Mesodermal cell (in vitro differentiated cells): ENCODE data around the gene MAP1LC3B.
"Not testable (repeated sequence)": the region's sequence is repeated elsewhere in the genome, so short reads cannot be mapped to it uniquely, and the experiment has no call there.

ENCODE experiments used
- H3K27ac ChIP-seq: 2 replicates; pipeline ENCODE4 v1.7.0; 2013; ENCODE audit warnings: mild to moderate bottlenecking, low read depth, low read length, moderate library complexity; ENCODE audit not compliant: severe bottlenecking
- H3K36me3 ChIP-seq: 2 replicates; pipeline ENCODE4 v1.7.1; 2013; ENCODE audit warnings: mild to moderate bottlenecking, low read length, moderate library complexity; ENCODE audit not compliant: control insufficient read depth, insufficient read depth
- H3K4me1 ChIP-seq: one replicate; pipeline ENCODE4 v1.7.1; 2013; ENCODE audit warnings: mild to moderate bottlenecking, low read length; ENCODE audit not compliant: insufficient read depth, control insufficient read depth, poor library complexity, severe bottlenecking
- H3K4me3 ChIP-seq: 2 replicates; pipeline ENCODE4 v1.7.0; 2013; ENCODE audit warnings: low read length, control low read depth, mild to moderate bottlenecking; ENCODE audit not compliant: insufficient read depth, poor library complexity, severe bottlenecking; ENCODE audit errors: extremely low read depth
- H3K9me3 ChIP-seq: 2 replicates; pipeline ENCODE4 v1.7.1; 2013; ENCODE audit warnings: mild to moderate bottlenecking, low read length, moderate library complexity; ENCODE audit not compliant: control insufficient read depth
- WGBS, 2 experiments: methylation state at CpG; one replicate each; pipeline ENCODE4 v1.1.5; 2013; ENCODE audit warnings: missing lambda C conversion rate in 2 of 2; ENCODE audit not compliant: insufficient coverage in 2 of 2; 5-methylcytosine and 5-hydroxymethylcytosine counted together

MAP1LC3B gene

GRCh38 chr16:87369796-87370719, 22.1 kb upstream of the MAP1LC3B start:
- no peaks in the 10 kb centered on the region for H3K9me3 ChIP-seq
- H3K36me3 ChIP-seq, result peaks cover 26% of the 10 kb centered on the region
- WGBS, 2 experiments, result 88 to 95% methylated on average over 10 of the region's 16 CpGs
- H3K4me3 ChIP-seq, result no peak overlapping the region
- H3K4me1 ChIP-seq, result no peaks in the 10 kb centered on the region
- no peak overlapping the region for H3K27ac ChIP-seq

GRCh38 chr16:87371261-87371866, 20.8 kb upstream of the MAP1LC3B start:
- peaks cover 21% of the 10 kb centered on the region for H3K36me3 ChIP-seq
- H3K9me3 ChIP-seq, result no peaks in the 10 kb centered on the region
- H3K4me3 ChIP-seq, result no peak overlapping the region
- 85 to 90% methylated on average over 17 to 18 of the region's 20 CpGs for WGBS, 2 experiments
- peaks cover 5% of the 10 kb centered on the region for H3K4me1 ChIP-seq
- peak overlapping the region; percentile 16 for H3K27ac ChIP-seq

- peaks cover 19% of the 10 kb centered on the region for H3K36me3 ChIP-seq
- no peak overlapping the region for H3K27ac ChIP-seq
- peaks cover 5% of the 10 kb centered on the region for H3K4me1 ChIP-seq
- no peak overlapping the region for H3K4me3 ChIP-seq
- 84 to 92% methylated on average over 4 of the region's 4 CpGs for WGBS, 2 experiments
- H3K9me3 ChIP-seq, result no peaks in the 10 kb centered on the region
Observed at GRCh38 chr16:87372305-87372704, 19.8 kb upstream of the MAP1LC3B start.

- Histone ChIP-seq H3K4me3 (no peak overlapping the region), H3K27ac (no peak overlapping the region), H3K9me3 (no peaks in the 10 kb centered on the region), H3K36me3 (peaks cover 32% of the 10 kb centered on the region), H3K4me1 (peaks cover 5% of the 10 kb centered on the region)
- 90 to 99% methylated on average over 8 to 9 of the region's 13 CpGs for WGBS, 2 experiments
Observed at GRCh38 chr16:87374313-87374712, 17.8 kb upstream of the MAP1LC3B start.

- WGBS, 2 experiments, result 96 to 97% methylated on average over 4 to 6 of the region's 9 CpGs
- Histone ChIP-seq H3K4me3 (no peak overlapping the region), H3K36me3 (peaks cover 32% of the 10 kb centered on the region), H3K27ac (no peak overlapping the region), H3K4me1 (peaks cover 5% of the 10 kb centered on the region), H3K9me3 (no peaks in the 10 kb centered on the region)
Observed at GRCh38 chr16:87375426-87376135, 16.6 kb upstream of the MAP1LC3B start.

GRCh38 chr16:87376660-87377059, 15.5 kb upstream of the MAP1LC3B start:
- WGBS, 2 experiments, result 90 to 95% methylated on average over 2 to 5 of the region's 6 CpGs
- H3K4me1 ChIP-seq, result peaks cover 13% of the 10 kb centered on the region
- H3K36me3 ChIP-seq, result peaks cover 32% of the 10 kb centered on the region
- no peaks in the 10 kb centered on the region for H3K9me3 ChIP-seq
- H3K27ac ChIP-seq, result no peak overlapping the region
- no peak overlapping the region for H3K4me3 ChIP-seq

GRCh38 chr16:87379312-87379752, 12.8 kb upstream of the MAP1LC3B start:
- peaks cover 25% of the 10 kb centered on the region for H3K36me3 ChIP-seq
- H3K27ac ChIP-seq, H3K9me3 ChIP-seq, H3K4me3 ChIP-seq: not testable (repeated sequence)
- H3K4me1 ChIP-seq, result peaks cover 21% of the 10 kb centered on the region
- 88 to 89% methylated on average over 3 of the region's 3 CpGs for WGBS, 2 experiments

GRCh38 chr16:87380403-87380802, 11.7 kb upstream of the MAP1LC3B start:
- Histone ChIP-seq H3K27ac (no peak overlapping the region), H3K36me3 (peaks cover 20% of the 10 kb centered on the region), H3K9me3 (no peaks in the 10 kb centered on the region), H3K4me1 (peaks cover 21% of the 10 kb centered on the region), H3K4me3 (no peak overlapping the region)
- WGBS, 2 experiments, result 92 to 98% methylated on average over 5 to 9 of the region's 10 CpGs

- no peaks in the 10 kb centered on the region for H3K9me3 ChIP-seq
- peaks cover 16% of the 10 kb centered on the region for H3K4me1 ChIP-seq
- no peak overlapping the region for H3K27ac ChIP-seq
- H3K36me3 ChIP-seq, result peaks cover 20% of the 10 kb centered on the region
- no peak overlapping the region for H3K4me3 ChIP-seq
- 86% methylated on average over 2 of the region's 4 CpGs; no CpG with 5 or more reads in 1 of the 2 experiments for WGBS, 2 experiments
Observed at GRCh38 chr16:87380881-87381280, 11.3 kb upstream of the MAP1LC3B start.

- H3K4me3 ChIP-seq, result peak overlapping the region; percentile 62
- 56 to 62% methylated on average over 12 to 14 of the region's 17 CpGs for WGBS, 2 experiments
- H3K27ac ChIP-seq, result no peak overlapping the region
- peaks cover 20% of the 10 kb centered on the region for H3K4me1 ChIP-seq
- H3K36me3 ChIP-seq, result peaks cover 15% of the 10 kb centered on the region
- H3K9me3 ChIP-seq, result no peaks in the 10 kb centered on the region
Observed at GRCh38 chr16:87382023-87382785, 9.9 kb upstream of the MAP1LC3B start.
